Lower lobe of right lung (tissue), 2 donors: ENCODE results near the gene COG4. TPM values are rescaled to one million over a fixed set of nuclear protein-coding genes. Genes with fewer than 3 reads are reported as not detected.

Experiments
- ATAC-seq, 2 donors: fragments of 200-7000 bp; cut with Tn5 transposase; one replicate each; pipeline ENCODE4 v1.9.1; 2020 to 2022; ENCODE audit warnings: mild to moderate bottlenecking in 2 of 2, moderate library complexity in 2 of 2
- DNase-seq: peaks from one replicate; pipeline ENCODE4 v3.0.0-alpha.2; 2020
- H3K27ac ChIP-seq: fragments of 200-600 bp; one replicate; pipeline ENCODE4 v1.8.0; 2022
- H3K27me3 ChIP-seq: fragments of 200-600 bp; one replicate; pipeline ENCODE4 v1.8.0; 2022; ENCODE audit warnings: low read depth
- H3K36me3 ChIP-seq: fragments of 200-600 bp; one replicate; pipeline ENCODE4 v1.8.0; 2022; ENCODE audit warnings: mild to moderate bottlenecking
- H3K4me1 ChIP-seq: fragments of 200-600 bp; one replicate; pipeline ENCODE4 v1.8.0; 2022
- H3K4me3 ChIP-seq: fragments of 200-600 bp; one replicate; pipeline ENCODE4 v1.8.0; 2022; ENCODE audit warnings: mild to moderate bottlenecking
- H3K9me3 ChIP-seq: fragments of 200-600 bp; one replicate; pipeline ENCODE4 v1.8.0; 2022
- CTCF ChIP-seq: fragments of 200-600 bp; IDR thresholded peaks from one replicate; pipeline ENCODE4 v1.8.0; 2022; ENCODE audit warnings: antibody characterized with exemption, mild to moderate bottlenecking
- intact Hi-C: fragments of 100-400 bp; cut with DNase I; formaldehyde crosslinking; loops from one replicate; pipeline ENCODE4 v1.11.0; 2022
- total RNA-seq: library from RNA; stranded (reverse); fragmentation: NEBNext Ultra II Directional; extraction: Animal tissue kit (Norgen Biotek cat#: 25700); gene quantifications from one replicate; pipeline ENCODE4 v1.2.1, GENCODE V29; 2021
- donor health status: DM: no; HTN: yes; CAD: no; lungs with severe emphysema.

The COG4 gene
- total RNA-seq, 1 donor from 2014 or later = 62.0 TPM

GRCh38 chr16:70437582-70438557, 85.5 kb downstream of the COG4 start:
- ATAC-seq = peak in 1 of 2 donors; percentile 11
- Histone ChIP-seq H3K36me3 (no peaks in the 10 kb centered on the region), H3K4me3 (peak overlapping the region; percentile 81), H3K27ac (peak overlapping the region; percentile 83), H3K9me3 (no peaks in the 10 kb centered on the region), H3K4me1 (peaks cover 41% of the 10 kb centered on the region), H3K27me3 (no peaks in the 10 kb centered on the region)
- TF ChIP-seq CTCF = no peak
- intact Hi-C loops = no loop called here
- DNase-seq = no peak

- no peak overlapping the region for H3K27ac ChIP-seq
- no peaks in the 10 kb centered on the region for H3K27me3 ChIP-seq
- DNase-seq (no peak), ATAC-seq (no peak)
- H3K4me1 ChIP-seq = peaks cover 48% of the 10 kb centered on the region
- H3K9me3 ChIP-seq = no peaks in the 10 kb centered on the region
- H3K4me3 ChIP-seq = peak overlapping the region; percentile 81
- intact Hi-C loops = no loop called here
- TF ChIP-seq CTCF = no peak
- no peaks in the 10 kb centered on the region for H3K36me3 ChIP-seq
Measured at GRCh38 chr16:70437017-70437581, 86.3 kb downstream of the COG4 start.

GRCh38 chr16:70434484-70435260, 88.7 kb downstream of the COG4 start:
- intact Hi-C loops = no loop called here
- H3K4me1 ChIP-seq = peaks cover 68% of the 10 kb centered on the region
- H3K4me3 ChIP-seq = no peak overlapping the region
- ATAC-seq (no peak), DNase-seq (no peak)
- H3K27ac ChIP-seq = no peak overlapping the region
- TF ChIP-seq CTCF = no peak
- no peaks in the 10 kb centered on the region for H3K36me3 ChIP-seq
- no peaks in the 10 kb centered on the region for H3K9me3 ChIP-seq
- no peaks in the 10 kb centered on the region for H3K27me3 ChIP-seq

- no peak for TF ChIP-seq CTCF
- Histone ChIP-seq H3K4me1 (peaks cover 75% of the 10 kb centered on the region), H3K27me3 (no peaks in the 10 kb centered on the region), H3K36me3 (no peaks in the 10 kb centered on the region), H3K27ac (peak overlapping the region; percentile 68), H3K4me3 (no peak overlapping the region), H3K9me3 (no peaks in the 10 kb centered on the region)
- no peak for DNase-seq
- peak in 1 of 2 donors; percentile 29 for ATAC-seq
- intact Hi-C loops = no loop called here
Measured at GRCh38 chr16:70433458-70434103, 89.8 kb downstream of the COG4 start.
